SJSA1 (cell line): ENCODE results near the gene TESMIN. TPM values are rescaled to one million over a fixed set of nuclear protein-coding genes. Genes with fewer than 3 reads are reported as not detected.

ENCODE experiments used
- DNase-seq, 2 experiments: peaks; one replicate each; pipeline ENCODE4 v3.0.0-alpha.2; 2015 to 2020; ENCODE audit warnings: low spot score in 2 of 2, low read depth in 1 of 2
- H3K27ac ChIP-seq: fragments of 250-450 bp; sonication (Bioruptor Pico); 2 replicates; pipeline ENCODE4 v1.5.1; 2020; ENCODE audit warnings: mild to moderate bottlenecking, moderate library complexity
- H3K27me3 ChIP-seq: fragments of 250-450 bp; sonication (Bioruptor Pico); replicated peaks from 2 replicates; pipeline ENCODE4 v1.5.1; 2020; ENCODE audit warnings: mild to moderate bottlenecking, moderate library complexity
- H3K36me3 ChIP-seq: fragments of 250-450 bp; sonication (Bioruptor Pico); 2 replicates; pipeline ENCODE4 v1.5.1; 2020; ENCODE audit warnings: mild to moderate bottlenecking
- H3K4me1 ChIP-seq: fragments of 250-450 bp; sonication (Bioruptor Pico); replicated peaks from 2 replicates; pipeline ENCODE4 v1.6.1; 2021; ENCODE audit warnings: mild to moderate bottlenecking
- H3K4me3 ChIP-seq: fragments of 250-450 bp; sonication (Bioruptor Pico); 2 replicates; pipeline ENCODE4 v1.5.1; 2020; ENCODE audit warnings: mild to moderate bottlenecking
- H3K9me3 ChIP-seq: fragments of 250-450 bp; sonication (Bioruptor Pico); replicated peaks from 2 replicates; pipeline ENCODE4 v1.5.1; 2020; ENCODE audit warnings: mild to moderate bottlenecking
- total RNA-seq: library from RNA; depleted of rRNA; stranded (reverse); fragments of >200 nt; shearing (Covaris generic); gene quantifications from 2 replicates; pipeline ENCODE4 v1.2.3, GENCODE V29; 2014; rRNA removed

The TESMIN gene
- total RNA-seq, 1 experiment from 2014 or later = 6.7 TPM

GRCh38 chr11:68664141-68664540 lies 87.2 kb downstream of the TESMIN start:
- H3K36me3 ChIP-seq = no peaks in the 10 kb centered on the region
- H3K27me3 ChIP-seq = 0 out of 2 replicates have a peak, but pooled peaks cover 9% of the 10 kb centered on the region
- no peak overlapping the region for H3K4me3 ChIP-seq
- no peak for DNase-seq
- peaks cover 13% of the 10 kb centered on the region for H3K9me3 ChIP-seq
- peaks cover 6% of the 10 kb centered on the region for H3K4me1 ChIP-seq
- no peak overlapping the region for H3K27ac ChIP-seq

- H3K36me3 ChIP-seq = no peaks in the 10 kb centered on the region
- DNase-seq = no peak
- 0 out of 2 replicates have a peak, but pooled peaks cover 9% of the 10 kb centered on the region for H3K27me3 ChIP-seq
- no peak overlapping the region for H3K4me3 ChIP-seq
- peaks cover 11% of the 10 kb centered on the region for H3K4me1 ChIP-seq
- H3K9me3 ChIP-seq = peaks cover 13% of the 10 kb centered on the region
- H3K27ac ChIP-seq = no peak overlapping the region
Observed at GRCh38 chr11:68663482-68664010, 87.8 kb downstream of the TESMIN start.

GRCh38 chr11:68661697-68662603 lies 89.4 kb downstream of the TESMIN start:
- Histone ChIP-seq H3K27ac (no peak overlapping the region), H3K36me3 (no peaks in the 10 kb centered on the region), H3K4me3 (no peak overlapping the region), H3K27me3 (peaks cover 6% of the 10 kb centered on the region; the same call in 1 of the 2 replicates), H3K4me1 (peaks cover 11% of the 10 kb centered on the region), H3K9me3 (peaks cover 13% of the 10 kb centered on the region)
- DNase-seq = no peak

- Histone ChIP-seq H3K4me3 (no peak overlapping the region), H3K36me3 (no peaks in the 10 kb centered on the region), H3K4me1 (peaks cover 11% of the 10 kb centered on the region), H3K27ac (no peak overlapping the region), H3K9me3 (peaks cover 13% of the 10 kb centered on the region), H3K27me3 (peaks cover 3% of the 10 kb centered on the region; the same call in 1 of the 2 replicates)
- no peak for DNase-seq
Observed at GRCh38 chr11:68661014-68661413, 90.3 kb downstream of the TESMIN start.

GRCh38 chr11:68660066-68660810 lies 91.1 kb downstream of the TESMIN start:
- no peak for DNase-seq
- Histone ChIP-seq H3K9me3 (peaks cover 13% of the 10 kb centered on the region), H3K27me3 (peaks cover 8% of the 10 kb centered on the region), H3K36me3 (no peaks in the 10 kb centered on the region), H3K4me1 (peaks cover 11% of the 10 kb centered on the region), H3K27ac (no peak overlapping the region), H3K4me3 (no peak overlapping the region)

- Histone ChIP-seq H3K27me3 (peaks cover 16% of the 10 kb centered on the region), H3K27ac (no peak overlapping the region), H3K4me3 (no peak overlapping the region)
Observed at GRCh38 chr11:68659158-68659921, 92.0 kb downstream of the TESMIN start.

GRCh38 chr11:68658661-68659060 lies 92.7 kb downstream of the TESMIN start:
- no peak for DNase-seq
- Histone ChIP-seq H3K27me3 (peaks cover 16% of the 10 kb centered on the region), H3K9me3 (peaks cover 12% of the 10 kb centered on the region), H3K4me3 (no peak overlapping the region), H3K27ac (no peak overlapping the region), H3K36me3 (no peaks in the 10 kb centered on the region), H3K4me1 (peaks cover 11% of the 10 kb centered on the region)

More at GRCh38 chr11:68659158-68659921, 92.0 kb downstream of the TESMIN start:
- H3K36me3 ChIP-seq = no peaks in the 10 kb centered on the region
- H3K9me3 ChIP-seq = peaks cover 13% of the 10 kb centered on the region
- peaks cover 11% of the 10 kb centered on the region for H3K4me1 ChIP-seq
- DNase-seq = peak; percentile 91 to 98

GRCh38 chr11:68658097-68658496 lies 93.2 kb downstream of the TESMIN start:
- Histone ChIP-seq H3K27me3 (peaks cover 16% of the 10 kb centered on the region), H3K36me3 (no peaks in the 10 kb centered on the region), H3K4me1 (peaks cover 11% of the 10 kb centered on the region)

More at GRCh38 chr11:68658097-68658496, 93.2 kb downstream of the TESMIN start:
- DNase-seq = no peak
- Histone ChIP-seq H3K9me3 (peaks cover 8% of the 10 kb centered on the region), H3K27ac (no peak overlapping the region), H3K4me3 (no peak overlapping the region)

Other genes starting within 250 kb of the TESMIN start
- gene GAL, start 67.0 kb downstream of the TESMIN start, total RNA-seq = not detected in 2 replicates
- gene CPT1A, start 90.4 kb upstream of the TESMIN start, total RNA-seq = 39.2 and 61.1 TPM in 2 replicates
- 139 and 170 TPM in 2 replicates for gene MRPL21, start 152.3 kb upstream of the TESMIN start, total RNA-seq
- 16.4 and 30.2 TPM in 2 replicates for gene IGHMBP2, start 152.4 kb upstream of the TESMIN start, total RNA-seq
- gene MRGPRD, start 229.5 kb upstream of the TESMIN start, total RNA-seq = not detected in 2 replicates